ENCODE measurements around the gene CCDC92. TPM values are rescaled to one million over a fixed set of nuclear protein-coding genes. Genes with fewer than 3 reads are reported as not detected.

Gene CCDC92
- total and polyA plus RNA-seq, 10 of the 15 experiments (the other 5 are each of a cell fraction or from before 2014, with no cell fraction given), result 0.53 to 11.8 (median 4.2) TPM

DNA sequence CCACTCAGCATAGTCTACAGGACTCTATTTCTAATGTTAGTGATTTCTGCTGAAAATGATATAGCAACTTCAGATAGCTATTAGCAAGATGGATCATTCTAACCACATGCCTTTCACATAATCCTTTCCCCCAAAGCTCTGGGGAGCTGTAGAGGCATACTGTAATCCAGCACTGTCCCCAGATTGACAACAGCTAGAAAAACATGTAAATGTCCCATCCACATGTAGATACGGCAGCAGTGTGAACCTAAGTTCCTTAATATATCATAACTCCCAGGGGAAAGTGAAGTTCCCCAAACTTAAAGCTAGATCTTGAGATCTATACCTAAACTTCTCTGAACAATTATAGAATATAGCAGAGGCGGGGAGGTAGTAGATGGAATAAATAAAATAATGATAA, 14.4 kb upstream of the CCDC92 start:
- in situ Hi-C loops (cut with MboI), result no loop called here
- POLR2A ChIA-PET, result interaction anchor here (1.0 to 1.2 kb wide), 2 partner anchors 11 to 74 kb away, joined by 3 to 6 read pairs; no protein-coding TSS in a partner anchor

DNA sequence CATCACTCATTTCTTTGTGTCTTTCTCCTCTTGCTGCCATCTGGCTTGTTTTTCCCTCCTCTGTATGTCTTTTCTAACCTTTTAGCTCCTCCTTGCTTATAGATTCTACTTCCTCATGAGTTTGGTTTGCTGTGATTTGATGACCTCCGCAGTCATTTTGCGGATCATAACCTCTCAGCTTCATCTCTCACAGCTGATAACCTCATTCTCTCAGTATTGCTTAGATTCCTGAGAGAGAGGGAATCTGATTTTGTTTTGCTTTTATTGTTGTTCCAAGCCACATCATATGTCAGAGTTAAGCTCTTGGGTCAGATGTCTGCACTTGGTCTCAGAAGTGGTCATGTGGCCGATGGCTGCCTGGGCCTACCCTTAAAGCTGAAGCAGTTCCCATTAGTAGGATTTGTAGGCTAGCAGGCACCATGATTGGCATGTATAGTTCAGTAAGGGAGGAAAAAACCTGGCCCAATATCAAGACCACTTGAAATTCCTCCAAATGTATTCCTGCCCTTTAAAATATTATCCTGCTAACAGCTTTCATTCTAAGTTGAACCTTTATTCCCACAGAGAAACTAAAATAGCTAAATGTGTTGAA, 13.8 kb upstream of the CCDC92 start:
- SMC1A ChIA-PET (ENCODE audit: uncharacterized antibody, unreplicated experiment), result interaction anchor here (0.7 to 7.0 kb wide), 10 partner anchors 8 to 384 kb away, joined by 3 to 43 read pairs (median 4); partner anchors contain the start of gene DDX55
- no TSS peak for BruUV-seq (replicated peaks)
- Histone ChIP-seq H3K4me1 (ENCODE audit: control insufficient read depth, insufficient read depth, low read length) (peaks cover 13% of the 10 kb centered on the region), H3K79me2 (ENCODE audit: control insufficient read depth, insufficient read depth, low read length) (peaks cover 5% of the 10 kb centered on the region), H3K27ac (ENCODE audit: control insufficient read depth, insufficient read depth) (no peak overlapping the region), H4K20me1 (ENCODE audit: control insufficient read depth, insufficient read depth) (no peaks in the 10 kb centered on the region; the same call in 1 of the 2 replicates), H3K4me2 (ENCODE audit: control insufficient read depth, insufficient read depth) (no peak overlapping the region), H3K36me3 (ENCODE audit: control insufficient read depth in 2 of 2, insufficient read depth in 2 of 2, low read length in 1 of 2) (peaks cover 3 to 22% of the 10 kb centered on the region in 2 experiments), H2AFZ (ENCODE audit: control insufficient read depth, low read depth, low read length) (no peak overlapping the region), H3K9me3 (replicated peaks; ENCODE audit: control insufficient read depth, insufficient read depth, low read length) (no peaks in the 10 kb centered on the region), H3K9ac (ENCODE audit: control insufficient read depth, insufficient read depth, low read length) (no peak overlapping the region), H3K27me3 (replicated peaks in 1 of 2; ENCODE audit: control insufficient read depth in 2 of 2, insufficient read depth in 2 of 2, low read length in 1 of 2) (no peaks in the 10 kb centered on the region), H3K4me3 (no peak overlapping the region)
- intact Hi-C loops (cut with micrococcal nuclease; ENCODE audit: unreplicated experiment) (loop anchor here (10.0 kb wide), 1 partner anchor 352 kb away; the partner anchor contains the start of genes EIF2B1 and GTF2H3), in situ Hi-C loops (cut with MboI) (no loop called here)
- DNase-seq (ENCODE audit: low read depth, low spot score) (no peak), ATAC-seq (no peak), FAIRE-seq (no peak)
- CTCF ChIA-PET, result interaction anchor here (0.7 to 7.7 kb wide), 12 partner anchors 9 to 186 kb away, joined by 3 to 101 read pairs (median 4); no protein-coding TSS in a partner anchor
- POLR2A ChIA-PET, result interaction anchor here (1.0 to 1.2 kb wide), 2 partner anchors 10 to 73 kb away, joined by 3 to 6 read pairs; no protein-coding TSS in a partner anchor
- RAD21 ChIA-PET (ENCODE audit: unreplicated experiment), result interaction anchor here (1.5 kb wide), 1 partner anchor 184 kb away, joined by 4 read pairs; no protein-coding TSS in a partner anchor
- 96% methylated on average over 3 of the region's 3 CpGs for WGBS (ENCODE audit: insufficient coverage, insufficient replicate concordance, low lambda C conversion rate, missing lambda C conversion rate)
- TF ChIP-seq, protein P1, sequence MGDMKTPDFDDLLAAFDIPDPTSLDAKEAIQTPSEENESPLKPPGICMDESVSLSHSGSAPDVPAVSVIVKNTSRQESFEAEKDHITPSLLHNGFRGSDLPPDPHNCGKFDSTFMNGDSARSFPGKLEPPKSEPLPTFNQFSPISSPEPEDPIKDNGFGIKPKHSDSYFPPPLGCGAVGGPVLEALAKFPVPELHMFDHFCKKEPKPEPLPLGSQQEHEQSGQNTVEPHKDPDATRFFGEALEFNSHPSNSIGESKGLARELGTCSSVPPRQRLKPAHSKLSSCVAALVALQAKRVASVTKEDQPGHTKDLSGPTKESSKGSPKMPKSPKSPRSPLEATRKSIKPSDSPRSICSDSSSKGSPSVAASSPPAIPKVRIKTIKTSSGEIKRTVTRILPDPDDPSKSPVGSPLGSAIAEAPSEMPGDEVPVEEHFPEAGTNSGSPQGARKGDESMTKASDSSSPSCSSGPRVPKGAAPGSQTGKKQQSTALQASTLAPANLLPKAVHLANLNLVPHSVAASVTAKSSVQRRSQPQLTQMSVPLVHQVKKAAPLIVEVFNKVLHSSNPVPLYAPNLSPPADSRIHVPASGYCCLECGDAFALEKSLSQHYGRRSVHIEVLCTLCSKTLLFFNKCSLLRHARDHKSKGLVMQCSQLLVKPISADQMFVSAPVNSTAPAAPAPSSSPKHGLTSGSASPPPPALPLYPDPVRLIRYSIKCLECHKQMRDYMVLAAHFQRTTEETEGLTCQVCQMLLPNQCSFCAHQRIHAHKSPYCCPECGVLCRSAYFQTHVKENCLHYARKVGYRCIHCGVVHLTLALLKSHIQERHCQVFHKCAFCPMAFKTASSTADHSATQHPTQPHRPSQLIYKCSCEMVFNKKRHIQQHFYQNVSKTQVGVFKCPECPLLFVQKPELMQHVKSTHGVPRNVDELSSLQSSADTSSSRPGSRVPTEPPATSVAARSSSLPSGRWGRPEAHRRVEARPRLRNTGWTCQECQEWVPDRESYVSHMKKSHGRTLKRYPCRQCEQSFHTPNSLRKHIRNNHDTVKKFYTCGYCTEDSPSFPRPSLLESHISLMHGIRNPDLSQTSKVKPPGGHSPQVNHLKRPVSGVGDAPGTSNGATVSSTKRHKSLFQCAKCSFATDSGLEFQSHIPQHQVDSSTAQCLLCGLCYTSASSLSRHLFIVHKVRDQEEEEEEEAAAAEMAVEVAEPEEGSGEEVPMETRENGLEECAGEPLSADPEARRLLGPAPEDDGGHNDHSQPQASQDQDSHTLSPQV (IDR thresholded peaks at IDR 0.05), result no peak
- no peak for TF ChIP-seq NFYA (IDR thresholded peaks at IDR 0.05; ENCODE audit: borderline replicate concordance, low read depth, low read length)
- no peak for TF ChIP-seq FOS (IDR thresholded peaks at IDR 0.05; ENCODE audit: borderline replicate concordance, extremely low read depth, insufficient read length)
- TF ChIP-seq, protein P2, sequence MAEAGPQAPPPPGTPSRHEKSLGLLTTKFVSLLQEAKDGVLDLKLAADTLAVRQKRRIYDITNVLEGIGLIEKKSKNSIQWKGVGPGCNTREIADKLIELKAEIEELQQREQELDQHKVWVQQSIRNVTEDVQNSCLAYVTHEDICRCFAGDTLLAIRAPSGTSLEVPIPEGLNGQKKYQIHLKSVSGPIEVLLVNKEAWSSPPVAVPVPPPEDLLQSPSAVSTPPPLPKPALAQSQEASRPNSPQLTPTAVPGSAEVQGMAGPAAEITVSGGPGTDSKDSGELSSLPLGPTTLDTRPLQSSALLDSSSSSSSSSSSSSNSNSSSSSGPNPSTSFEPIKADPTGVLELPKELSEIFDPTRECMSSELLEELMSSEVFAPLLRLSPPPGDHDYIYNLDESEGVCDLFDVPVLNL (IDR thresholded peaks at IDR 0.05; ENCODE audit: low read depth, low read length), result no peak
- no peak for TF ChIP-seq PAX5 (IDR thresholded peaks at IDR 0.05; ENCODE audit: borderline replicate concordance, low read depth, low read length)

More for the DNA sequence above, 14.4 kb upstream of the CCDC92 start:
- no peak overlapping the region; the same call in 1 of the 2 replicates for H3K27ac ChIP-seq (ENCODE audit: control insufficient read depth, insufficient read depth)
- peaks cover 3 to 25% of the 10 kb centered on the region in 2 experiments for H3K36me3 ChIP-seq (ENCODE audit: control insufficient read depth in 2 of 2, insufficient read depth in 2 of 2, low read length in 1 of 2)
- ATAC-seq (no peak), FAIRE-seq (no peak), DNase-seq (ENCODE audit: low read depth, low spot score) (no peak)
- SMC1A ChIA-PET (ENCODE audit: uncharacterized antibody, unreplicated experiment), result interaction anchor here (0.5 to 7.0 kb wide), 10 partner anchors 9 to 1803 kb away, joined by 3 to 43 read pairs (median 4); partner anchors contain the start of gene DDX55
- RAD21 ChIA-PET (ENCODE audit: unreplicated experiment), result interaction anchor here (1.5 kb wide), 1 partner anchor 185 kb away, joined by 4 read pairs; no protein-coding TSS in a partner anchor
- no TSS peak for BruUV-seq (replicated peaks)
- no peak for TF ChIP-seq ZNF24 (IDR thresholded peaks at IDR 0.05)
- H3K79me2 ChIP-seq (ENCODE audit: control insufficient read depth, insufficient read depth, low read length), result peaks cover 5% of the 10 kb centered on the region
- H4K20me1 ChIP-seq (ENCODE audit: control insufficient read depth, insufficient read depth), result no peaks in the 10 kb centered on the region; the same call in 1 of the 2 replicates
- H3K9ac ChIP-seq (ENCODE audit: control insufficient read depth, insufficient read depth, low read length), result no peak overlapping the region
- no peaks in the 10 kb centered on the region for H3K9me3 ChIP-seq (replicated peaks; ENCODE audit: control insufficient read depth, insufficient read depth, low read length)
- CTCF ChIA-PET, result interaction anchor here (0.7 to 7.7 kb wide), 11 partner anchors 10 to 187 kb away, joined by 3 to 101 read pairs (median 5); no protein-coding TSS in a partner anchor
- H3K27me3 ChIP-seq (replicated peaks in 1 of 2; ENCODE audit: control insufficient read depth in 2 of 2, insufficient read depth in 2 of 2, low read length in 1 of 2), result no peaks in the 10 kb centered on the region
- intact Hi-C loops (cut with micrococcal nuclease; ENCODE audit: unreplicated experiment), result loop anchor here (10.0 kb wide), 1 partner anchor 352 kb away; the partner anchor contains the start of genes EIF2B1 and GTF2H3
- 97% methylated on average over 2 of the region's 2 CpGs for WGBS (ENCODE audit: insufficient coverage, insufficient replicate concordance, low lambda C conversion rate, missing lambda C conversion rate)
- peaks cover 13% of the 10 kb centered on the region for H3K4me1 ChIP-seq (ENCODE audit: control insufficient read depth, insufficient read depth, low read length)
- no peak overlapping the region for H2AFZ ChIP-seq (ENCODE audit: control insufficient read depth, low read depth, low read length)
- no peak overlapping the region for H3K4me3 ChIP-seq
- H3K4me2 ChIP-seq (ENCODE audit: control insufficient read depth, insufficient read depth), result no peak overlapping the region

Measured in GM12878 (cell line).